Activated CD8-positive, alpha-beta memory T cell treated with anti-CD3 and anti-CD28 coated beads, Interleukin-2, amount 10 ng/mL, durations not matched to agents 7 days and 5 days (primary cell): ENCODE data around the gene FAM53C. TPM values are rescaled to one million over a fixed set of nuclear protein-coding genes. Genes with fewer than 3 reads are reported as not detected.
"Not testable (repeated sequence)": the region's sequence is repeated elsewhere in the genome, so short reads cannot be mapped to it uniquely, and the experiment has no call there.

Experiments used
- ATAC-seq: fragments of 150-1000 bp; cut with Tn5 transposase; one replicate; pipeline ENCODE4 v1.10.0; 2021; ENCODE audit warnings: moderate library complexity
- CTCF ChIA-PET: fragments of 350-600 bp; sonication (Branson Sonifier 250); formaldehyde crosslinking; loops from one replicate; lab custom pipeline; 2021; ENCODE audit warnings: antibody characterized with exemption; lab: Charles Lee
- DNase-seq: peaks from one replicate; pipeline ENCODE4 v3.0.0-alpha.2; 2020
- H3K27ac Mint-ChIP-seq: one replicate; pipeline ENCODE4 v1.8.0; 2021; ENCODE audit warnings: mild to moderate bottlenecking, mixed read lengths
- H3K27me3 Mint-ChIP-seq: one replicate; pipeline ENCODE4 v1.8.0; 2021; ENCODE audit warnings: mixed read lengths
- H3K36me3 Mint-ChIP-seq: one replicate; pipeline ENCODE4 v1.8.0; 2021; ENCODE audit warnings: mild to moderate bottlenecking, mixed read lengths
- H3K4me1 Mint-ChIP-seq: one replicate; pipeline ENCODE4 v1.8.0; 2021; ENCODE audit warnings: mixed read lengths
- H3K4me3 Mint-ChIP-seq: one replicate; pipeline ENCODE4 v1.8.0; 2021; ENCODE audit warnings: mild to moderate bottlenecking, moderate library complexity, mixed read lengths
- H3K9me3 Mint-ChIP-seq: one replicate; pipeline ENCODE4 v1.8.0; 2022; ENCODE audit warnings: low read depth, mixed read lengths
- total RNA-seq, 2 experiments: library from RNA; stranded (reverse); gene quantifications; one replicate each; pipeline ENCODE4 v1.2.3, GENCODE V29; 2021

FAM53C gene
- total RNA-seq, 2 experiments from 2014 or later = 30.5 to 33.5 TPM

- ATAC-seq = no peak
- H3K4me3 Mint-ChIP-seq = no peak overlapping the region
- H3K4me1 Mint-ChIP-seq = peaks cover 22% of the 10 kb centered on the region
- peaks cover 9% of the 10 kb centered on the region for H3K36me3 Mint-ChIP-seq
- CTCF ChIA-PET = interaction anchor here (6.1 kb wide), 1 partner anchor 19 kb away, joined by 52 read pairs; the partner anchor contains the start of gene KDM3B
- no peaks in the 10 kb centered on the region for H3K27me3 Mint-ChIP-seq
- no peak overlapping the region for H3K27ac Mint-ChIP-seq
- DNase-seq = no peak
- no peaks in the 10 kb centered on the region for H3K9me3 Mint-ChIP-seq
Observed at GRCh38 chr5:138372225-138372624, 34.2 kb downstream of the FAM53C start.

GRCh38 chr5:138372653-138373052, 34.6 kb downstream of the FAM53C start:
- no peak overlapping the region for H3K27ac Mint-ChIP-seq
- peaks cover 13% of the 10 kb centered on the region for H3K36me3 Mint-ChIP-seq
- no peak overlapping the region for H3K4me3 Mint-ChIP-seq
- no peak for ATAC-seq
- CTCF ChIA-PET = interaction anchor here (6.1 kb wide), 1 partner anchor 19 kb away, joined by 52 read pairs; the partner anchor contains the start of gene KDM3B
- H3K27me3 Mint-ChIP-seq = no peaks in the 10 kb centered on the region
- DNase-seq = no peak
- peaks cover 22% of the 10 kb centered on the region for H3K4me1 Mint-ChIP-seq
- no peaks in the 10 kb centered on the region for H3K9me3 Mint-ChIP-seq

GRCh38 chr5:138382347-138382746, 44.3 kb downstream of the FAM53C start:
- Mint-ChIP-seq H3K4me3 (no peak overlapping the region), H3K36me3 (peaks cover 30% of the 10 kb centered on the region), H3K27me3 (no peaks in the 10 kb centered on the region), H3K4me1 (no peaks in the 10 kb centered on the region), H3K9me3 (no peaks in the 10 kb centered on the region), H3K27ac (no peak overlapping the region)
- ATAC-seq (no peak), DNase-seq (no peak)
- CTCF ChIA-PET = no interaction called here

- Mint-ChIP-seq H3K4me3 (no peak overlapping the region), H3K27me3 (no peaks in the 10 kb centered on the region), H3K27ac (no peak overlapping the region), H3K4me1 (no peaks in the 10 kb centered on the region), H3K9me3 (no peaks in the 10 kb centered on the region), H3K36me3 (peaks cover 24% of the 10 kb centered on the region)
- CTCF ChIA-PET = no interaction called here
- DNase-seq (no peak), ATAC-seq (no peak)
Observed at GRCh38 chr5:138385660-138386059, 47.6 kb downstream of the FAM53C start.

GRCh38 chr5:138386290-138386689, 48.2 kb downstream of the FAM53C start:
- Mint-ChIP-seq H3K4me1 (no peaks in the 10 kb centered on the region), H3K9me3 (no peaks in the 10 kb centered on the region), H3K27ac (no peak overlapping the region), H3K4me3 (no peak overlapping the region), H3K27me3 (no peaks in the 10 kb centered on the region), H3K36me3 (peaks cover 26% of the 10 kb centered on the region)
- CTCF ChIA-PET = no interaction called here
- ATAC-seq (no peak), DNase-seq (no peak)

GRCh38 chr5:138389332-138389731, 51.3 kb downstream of the FAM53C start:
- no peak for ATAC-seq
- Mint-ChIP-seq H3K27me3 (no peaks in the 10 kb centered on the region), H3K36me3 (peaks cover 19% of the 10 kb centered on the region), H3K27ac (no peak overlapping the region), H3K4me1 (no peaks in the 10 kb centered on the region), H3K4me3 (no peak overlapping the region), H3K9me3 (no peaks in the 10 kb centered on the region)
- DNase-seq = no peak
- CTCF ChIA-PET = no interaction called here

- not testable (repeated sequence) for H3K27ac Mint-ChIP-seq, H3K27me3 Mint-ChIP-seq, ATAC-seq, H3K9me3 Mint-ChIP-seq, H3K4me1 Mint-ChIP-seq, H3K4me3 Mint-ChIP-seq, DNase-seq
- H3K36me3 Mint-ChIP-seq = peaks cover 21% of the 10 kb centered on the region
- CTCF ChIA-PET = interaction anchor here (1.0 kb wide), 1 partner anchor 37 kb away, joined by 4 read pairs; no protein-coding TSS in a partner anchor
Observed at GRCh38 chr5:138389911-138390310, 51.8 kb downstream of the FAM53C start.

GRCh38 chr5:138391859-138392386, 53.9 kb downstream of the FAM53C start:
- Mint-ChIP-seq H3K9me3 (no peaks in the 10 kb centered on the region), H3K4me1 (no peaks in the 10 kb centered on the region), H3K36me3 (peaks cover 25% of the 10 kb centered on the region), H3K27ac (no peak overlapping the region), H3K27me3 (no peaks in the 10 kb centered on the region), H3K4me3 (no peak overlapping the region)
- ATAC-seq = no peak
- no peak for DNase-seq
- CTCF ChIA-PET = interaction anchor here (1.1 to 1.4 kb wide), 2 partner anchors 39 to 111 kb away, joined by 3 read pairs; no protein-coding TSS in a partner anchor

Other genes with a start within 250 kb of the FAM53C start
- not detected for gene NME5, start 198.8 kb upstream of the FAM53C start, total RNA-seq
- gene BRD8, start 159.6 kb upstream of the FAM53C start, total RNA-seq = 10 to 100 TPM; 74.1 to 86.7 TPM
- gene KIF20A, start 159.2 kb upstream of the FAM53C start, total RNA-seq = 10 to 100 TPM; 61.7 to 64.3 TPM
- 10 to 100 TPM; 37.0 to 42.7 TPM for gene CDC23, start 124.9 kb upstream of the FAM53C start, total RNA-seq
- under 1 TPM; 0.15 to 0.19 TPM for gene GFRA3, start 63.6 kb upstream of the FAM53C start, total RNA-seq
- 10 to 100 TPM; 14.9 to 21.3 TPM for gene CDC25C, start 6.5 kb upstream of the FAM53C start, total RNA-seq
- gene KDM3B, start 14.4 kb downstream of the FAM53C start, total RNA-seq = 10 to 100 TPM; 57.4 to 60.5 TPM
- gene REEP2, start 100.8 kb downstream of the FAM53C start, total RNA-seq = 1 to 10 TPM; 1.7 to 5.4 TPM
- 10 to 100 TPM; 10.0 to 10.7 TPM for gene EGR1, start 127.2 kb downstream of the FAM53C start, total RNA-seq
- 100 to 1,000 TPM in 1 of 2 experiments, 10 to 100 TPM in 1; 92.2 to 134 TPM for gene ETF1, start 205.0 kb downstream of the FAM53C start, total RNA-seq
- gene HSPA9, start 237.1 kb downstream of the FAM53C start, total RNA-seq = 100 to 1,000 TPM; 208 to 309 TPM